ENCODE results near the gene NOP56.

NOP56 gene

DNA sequence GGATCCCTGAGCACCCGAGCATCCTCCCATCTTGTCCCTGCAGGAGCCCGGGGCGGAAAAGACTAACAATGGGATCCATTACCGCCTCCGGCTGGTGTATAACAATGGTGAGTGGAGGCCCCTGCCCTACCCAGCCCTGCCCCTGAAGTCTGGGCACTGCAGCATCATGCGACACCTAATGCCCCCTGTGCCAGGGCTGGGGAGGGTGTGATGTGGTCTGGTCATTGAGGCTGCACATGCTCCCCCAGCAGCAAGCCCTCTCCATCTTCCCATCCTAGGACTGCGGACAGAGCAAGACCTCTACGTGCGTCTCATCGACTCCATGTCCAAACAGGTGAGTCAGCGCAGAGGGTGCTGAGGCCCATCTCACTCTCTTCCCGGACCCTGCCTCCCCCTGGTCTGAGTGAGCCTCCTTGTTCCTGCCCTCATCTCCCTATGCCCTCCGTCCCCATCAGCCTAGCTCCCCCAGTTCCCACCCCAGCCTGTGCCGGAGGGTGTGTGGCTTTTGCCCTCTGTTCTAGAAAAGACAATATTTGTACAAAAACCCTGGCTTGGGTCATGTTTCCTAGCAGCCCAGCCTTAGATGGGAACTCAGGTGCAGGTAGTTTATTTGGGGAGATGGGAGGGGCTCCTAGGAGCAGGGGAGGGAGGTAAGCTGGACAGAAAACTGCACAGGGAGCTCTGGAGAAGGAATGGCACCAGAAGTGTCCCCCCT lies 53.7 kb downstream of the NOP56 start:
- DNase-seq = no peak

- DNase-seq = no peak
Measured at GRCh38 chr20:2706688-2707352, 54.4 kb downstream of the NOP56 start.

- DNase-seq = no peak
Measured at GRCh38 chr20:2707353-2708072, 55.1 kb downstream of the NOP56 start.

All from NCI-H187 treated with DMSO at 0.1 percent for 48 hours (cell line).